HepG2 (cell line): ENCODE data around the gene FARSB. TPM values are rescaled to one million over a fixed set of nuclear protein-coding genes. Genes with fewer than 3 reads are reported as not detected.

ENCODE experiments used
- AGO2 ChIP-seq: fragments of 200-400 bp; formaldehyde crosslinking; optimal IDR thresholded peaks from 2 replicates; pipeline ENCODE3; 2017; ENCODE audit warnings: mild to moderate bottlenecking, low read depth, low read length, moderate library complexity
- DR1 ChIP-seq: sonication (generic); formaldehyde crosslinking; IDR thresholded peaks from 2 replicates; pipeline ENCODE4 v1.8.0; 2021; ENCODE audit warnings: mild to moderate bottlenecking, missing genetic modification reagents, inconsistent platforms
- GTF3A ChIP-seq: sonication (generic); formaldehyde crosslinking; conservative IDR thresholded peaks from 2 replicates; pipeline ENCODE4 v1.4.0; 2020; ENCODE audit warnings: mild to moderate bottlenecking, missing genetic modification reagents
- HNRNPLL ChIP-seq: fragments of 200-400 bp; formaldehyde crosslinking; IDR thresholded peaks from 2 replicates; pipeline ENCODE4 v1.6.1; 2017; ENCODE audit warnings: mild to moderate bottlenecking, low read depth, low read length; ENCODE audit not compliant: poor library complexity, severe bottlenecking
- KLF11 ChIP-seq: IDR thresholded peaks from 2 replicates; pipeline ENCODE4 v1.6.1; 2016; ENCODE audit warnings: missing compliant biosample characterization
- MEIS2 ChIP-seq: sonication (generic); formaldehyde crosslinking; IDR thresholded peaks from 2 replicates; pipeline ENCODE4 v1.9.0; 2021; ENCODE audit warnings: mild to moderate bottlenecking, missing genetic modification reagents
- MXD4 ChIP-seq: IDR thresholded peaks from 2 replicates; pipeline ENCODE4 v1.6.1; 2016; ENCODE audit warnings: mild to moderate bottlenecking, missing biosample characterization, missing genetic modification reagents
- NCOA5 ChIP-seq: sonication (generic); formaldehyde crosslinking; IDR thresholded peaks from 2 replicates; pipeline ENCODE4 v1.4.0; 2020; ENCODE audit warnings: missing genetic modification reagents
- PAX8 ChIP-seq: sonication (generic); formaldehyde crosslinking; IDR thresholded peaks from 2 replicates; pipeline ENCODE4 v1.8.0; 2022; ENCODE audit warnings: mild to moderate bottlenecking, missing genetic modification reagents, borderline replicate concordance
- PHF20 ChIP-seq: sonication (generic); formaldehyde crosslinking; IDR thresholded peaks from 2 replicates; pipeline ENCODE4 v1.5.0; 2020; ENCODE audit warnings: mild to moderate bottlenecking, missing genetic modification reagents
- PLRG1 ChIP-seq: fragments of 450-650 bp; conservative IDR thresholded peaks from 2 replicates; pipeline ENCODE4 v1.6.1; 2016
- ZFAT ChIP-seq: sonication (generic); formaldehyde crosslinking; conservative IDR thresholded peaks from 2 replicates; pipeline ENCODE4 v1.8.1; 2023; ENCODE audit warnings: missing genetic modification reagents, inconsistent platforms
- ZNF224 ChIP-seq: sonication (generic); formaldehyde crosslinking; IDR thresholded peaks from 2 replicates; pipeline ENCODE4 v1.5.0; 2020; ENCODE audit warnings: mild to moderate bottlenecking, missing genetic modification reagents
- ZNF274 ChIP-seq: sonication (generic); formaldehyde crosslinking; IDR thresholded peaks from 2 replicates; pipeline ENCODE4 v1.5.1; 2020; ENCODE audit warnings: mild to moderate bottlenecking, missing genetic modification reagents
- ZNF33A ChIP-seq: sonication (generic); formaldehyde crosslinking; IDR thresholded peaks from 2 replicates; pipeline ENCODE4 v1.5.1; 2020; ENCODE audit warnings: missing genetic modification reagents, mild to moderate bottlenecking, moderate library complexity, borderline replicate concordance
- ZNF703 ChIP-seq: sonication (generic); formaldehyde crosslinking; IDR thresholded peaks from 2 replicates; pipeline ENCODE4 v1.5.1; 2020; ENCODE audit warnings: missing genetic modification reagents, mild to moderate bottlenecking, moderate library complexity, borderline replicate concordance
- ZNF746 ChIP-seq: sonication (generic); formaldehyde crosslinking; IDR thresholded peaks from 2 replicates; pipeline ENCODE4 v1.8.0; 2022; ENCODE audit warnings: mild to moderate bottlenecking, missing genetic modification reagents
- ZSCAN29 ChIP-seq: sonication (generic); formaldehyde crosslinking; conservative IDR thresholded peaks from 2 replicates; pipeline ENCODE4 v1.4.0; 2020; ENCODE audit warnings: mild to moderate bottlenecking, missing genetic modification reagents
- polyA plus RNA-seq, 8 experiments: library from polyadenylated mRNA; depleted of rRNA in 3 of 8; stranded (reverse) in 7 of 8; unstranded in 1 of 8; fragments of >200 nt; fragmentation: Illumina TruSeq in 4 of 8; extraction: Trizol in 4 of 8; gene quantifications; 2 replicates each; pipeline versions ENCODE4 v1.2.1 to v1.2.3, GENCODE V29; 2011 to 2016; ENCODE audit warnings: low read depth in 4 of 8, missing spikeins in 1 of 8, mixed read lengths in 1 of 8; ENCODE audit not compliant: insufficient read depth in 1 of 8
- total RNA-seq, 5 experiments: library from RNA; depleted of rRNA; stranded (reverse); fragments of >200 nt; fragmentation: Illumina TruSeq; extraction: Trizol; gene quantifications; 2 replicates each; pipeline ENCODE4 v1.2.3, GENCODE V29; 2016; ENCODE audit warnings: low read depth in 1 of 5
- TF ChIP-seq, protein P1 (sequence below): sonication (generic); formaldehyde crosslinking; IDR thresholded peaks from 2 replicates; pipeline ENCODE4 v1.4.0; 2020; ENCODE audit warnings: mild to moderate bottlenecking, missing genetic modification reagents
- TF ChIP-seq, protein P2 (sequence below): sonication (generic); formaldehyde crosslinking; IDR thresholded peaks from 2 replicates; pipeline ENCODE4 v1.4.0; 2020; ENCODE audit warnings: missing genetic modification reagents
- TF ChIP-seq, protein P3 (sequence below): sonication (generic); formaldehyde crosslinking; IDR thresholded peaks from 2 replicates; pipeline ENCODE4 v1.5.1; 2020; ENCODE audit warnings: mild to moderate bottlenecking, missing genetic modification reagents, borderline replicate concordance
- TF ChIP-seq, protein P4 (sequence below): IDR thresholded peaks from 2 replicates; pipeline ENCODE4 v1.6.1; 2016; ENCODE audit warnings: low read depth, borderline replicate concordance

FARSB gene
- total and polyA plus RNA-seq, 2 of the 13 experiments (the other 11 are each of a cell fraction or from before 2014, with no cell fraction given), result 23.3 to 45.9 TPM

DNA sequence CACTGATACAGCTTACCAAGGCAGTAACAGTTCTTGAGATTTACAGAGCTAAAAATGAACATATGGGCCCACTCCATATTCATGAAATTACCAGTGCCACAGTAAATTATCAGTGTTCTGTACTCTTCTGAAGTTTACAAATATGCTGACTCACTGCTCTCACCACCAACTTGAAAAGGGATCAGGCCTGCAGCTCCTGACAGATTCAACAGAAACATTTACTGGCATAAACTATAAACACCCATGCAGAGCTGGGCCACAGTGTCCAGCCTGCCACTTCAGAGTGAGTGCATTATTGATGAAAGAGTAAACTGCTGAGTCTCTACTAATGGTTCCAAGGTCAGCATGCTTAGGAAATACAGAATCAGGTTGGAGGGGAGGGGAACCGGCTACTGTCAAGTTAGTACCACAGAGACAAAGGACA lies 83.1 kb downstream of the FARSB start (continued):
- TF ChIP-seq, protein P1, sequence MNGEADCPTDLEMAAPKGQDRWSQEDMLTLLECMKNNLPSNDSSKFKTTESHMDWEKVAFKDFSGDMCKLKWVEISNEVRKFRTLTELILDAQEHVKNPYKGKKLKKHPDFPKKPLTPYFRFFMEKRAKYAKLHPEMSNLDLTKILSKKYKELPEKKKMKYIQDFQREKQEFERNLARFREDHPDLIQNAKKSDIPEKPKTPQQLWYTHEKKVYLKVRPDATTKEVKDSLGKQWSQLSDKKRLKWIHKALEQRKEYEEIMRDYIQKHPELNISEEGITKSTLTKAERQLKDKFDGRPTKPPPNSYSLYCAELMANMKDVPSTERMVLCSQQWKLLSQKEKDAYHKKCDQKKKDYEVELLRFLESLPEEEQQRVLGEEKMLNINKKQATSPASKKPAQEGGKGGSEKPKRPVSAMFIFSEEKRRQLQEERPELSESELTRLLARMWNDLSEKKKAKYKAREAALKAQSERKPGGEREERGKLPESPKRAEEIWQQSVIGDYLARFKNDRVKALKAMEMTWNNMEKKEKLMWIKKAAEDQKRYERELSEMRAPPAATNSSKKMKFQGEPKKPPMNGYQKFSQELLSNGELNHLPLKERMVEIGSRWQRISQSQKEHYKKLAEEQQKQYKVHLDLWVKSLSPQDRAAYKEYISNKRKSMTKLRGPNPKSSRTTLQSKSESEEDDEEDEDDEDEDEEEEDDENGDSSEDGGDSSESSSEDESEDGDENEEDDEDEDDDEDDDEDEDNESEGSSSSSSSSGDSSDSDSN (CRISPR knock-in tag), result no peak
- TF ChIP-seq ZNF274 (CRISPR knock-in tag) (no peak), ZNF224 (CRISPR knock-in tag) (no peak), AGO2 (no peak), ZNF746 (CRISPR knock-in tag) (no peak), MXD4 (no peak), PHF20 (no peak), GTF3A (no peak), ZSCAN29 (CRISPR knock-in tag) (no peak), ZNF33A (CRISPR knock-in tag) (0 out of 2 replicates have a peak, but pooled peaks have one; percentile 36), HNRNPLL (no peak), PAX8 (CRISPR knock-in tag) (no peak), ZFAT (CRISPR knock-in tag) (no peak), DR1 (CRISPR knock-in tag) (no peak), PLRG1 (no peak), NCOA5 (CRISPR knock-in tag) (no peak), MEIS2 (CRISPR knock-in tag) (0 out of 2 replicates have a peak, but pooled peaks have one; percentile 59), KLF11 (CRISPR knock-in tag) (no peak), ZNF703 (CRISPR knock-in tag) (no peak)
- TF ChIP-seq, protein P2, sequence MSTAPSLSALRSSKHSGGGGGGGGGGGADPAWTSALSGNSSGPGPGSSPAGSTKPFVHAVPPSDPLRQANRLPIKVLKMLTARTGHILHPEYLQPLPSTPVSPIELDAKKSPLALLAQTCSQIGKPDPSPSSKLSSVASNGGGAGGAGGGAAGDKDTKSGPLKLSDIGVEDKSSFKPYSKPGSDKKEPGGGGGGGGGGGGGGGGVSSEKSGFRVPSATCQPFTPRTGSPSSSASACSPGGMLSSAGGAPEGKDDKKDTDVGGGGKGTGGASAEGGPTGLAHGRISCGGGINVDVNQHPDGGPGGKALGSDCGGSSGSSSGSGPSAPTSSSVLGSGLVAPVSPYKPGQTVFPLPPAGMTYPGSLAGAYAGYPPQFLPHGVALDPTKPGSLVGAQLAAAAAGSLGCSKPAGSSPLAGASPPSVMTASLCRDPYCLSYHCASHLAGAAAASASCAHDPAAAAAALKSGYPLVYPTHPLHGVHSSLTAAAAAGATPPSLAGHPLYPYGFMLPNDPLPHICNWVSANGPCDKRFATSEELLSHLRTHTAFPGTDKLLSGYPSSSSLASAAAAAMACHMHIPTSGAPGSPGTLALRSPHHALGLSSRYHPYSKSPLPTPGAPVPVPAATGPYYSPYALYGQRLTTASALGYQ (CRISPR knock-in tag), result no peak
- TF ChIP-seq, protein P3, sequence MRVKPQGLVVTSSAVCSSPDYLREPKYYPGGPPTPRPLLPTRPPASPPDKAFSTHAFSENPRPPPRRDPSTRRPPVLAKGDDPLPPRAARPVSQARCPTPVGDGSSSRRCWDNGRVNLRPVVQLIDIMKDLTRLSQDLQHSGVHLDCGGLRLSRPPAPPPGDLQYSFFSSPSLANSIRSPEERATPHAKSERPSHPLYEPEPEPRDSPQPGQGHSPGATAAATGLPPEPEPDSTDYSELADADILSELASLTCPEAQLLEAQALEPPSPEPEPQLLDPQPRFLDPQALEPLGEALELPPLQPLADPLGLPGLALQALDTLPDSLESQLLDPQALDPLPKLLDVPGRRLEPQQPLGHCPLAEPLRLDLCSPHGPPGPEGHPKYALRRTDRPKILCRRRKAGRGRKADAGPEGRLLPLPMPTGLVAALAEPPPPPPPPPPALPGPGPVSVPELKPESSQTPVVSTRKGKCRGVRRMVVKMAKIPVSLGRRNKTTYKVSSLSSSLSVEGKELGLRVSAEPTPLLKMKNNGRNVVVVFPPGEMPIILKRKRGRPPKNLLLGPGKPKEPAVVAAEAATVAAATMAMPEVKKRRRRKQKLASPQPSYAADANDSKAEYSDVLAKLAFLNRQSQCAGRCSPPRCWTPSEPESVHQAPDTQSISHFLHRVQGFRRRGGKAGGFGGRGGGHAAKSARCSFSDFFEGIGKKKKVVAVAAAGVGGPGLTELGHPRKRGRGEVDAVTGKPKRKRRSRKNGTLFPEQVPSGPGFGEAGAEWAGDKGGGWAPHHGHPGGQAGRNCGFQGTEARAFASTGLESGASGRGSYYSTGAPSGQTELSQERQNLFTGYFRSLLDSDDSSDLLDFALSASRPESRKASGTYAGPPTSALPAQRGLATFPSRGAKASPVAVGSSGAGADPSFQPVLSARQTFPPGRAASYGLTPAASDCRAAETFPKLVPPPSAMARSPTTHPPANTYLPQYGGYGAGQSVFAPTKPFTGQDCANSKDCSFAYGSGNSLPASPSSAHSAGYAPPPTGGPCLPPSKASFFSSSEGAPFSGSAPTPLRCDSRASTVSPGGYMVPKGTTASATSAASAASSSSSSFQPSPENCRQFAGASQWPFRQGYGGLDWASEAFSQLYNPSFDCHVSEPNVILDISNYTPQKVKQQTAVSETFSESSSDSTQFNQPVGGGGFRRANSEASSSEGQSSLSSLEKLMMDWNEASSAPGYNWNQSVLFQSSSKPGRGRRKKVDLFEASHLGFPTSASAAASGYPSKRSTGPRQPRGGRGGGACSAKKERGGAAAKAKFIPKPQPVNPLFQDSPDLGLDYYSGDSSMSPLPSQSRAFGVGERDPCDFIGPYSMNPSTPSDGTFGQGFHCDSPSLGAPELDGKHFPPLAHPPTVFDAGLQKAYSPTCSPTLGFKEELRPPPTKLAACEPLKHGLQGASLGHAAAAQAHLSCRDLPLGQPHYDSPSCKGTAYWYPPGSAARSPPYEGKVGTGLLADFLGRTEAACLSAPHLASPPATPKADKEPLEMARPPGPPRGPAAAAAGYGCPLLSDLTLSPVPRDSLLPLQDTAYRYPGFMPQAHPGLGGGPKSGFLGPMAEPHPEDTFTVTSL (CRISPR knock-in tag), result peak; percentile 75; the same call in 1 of the 2 replicates
- TF ChIP-seq, protein P4, sequence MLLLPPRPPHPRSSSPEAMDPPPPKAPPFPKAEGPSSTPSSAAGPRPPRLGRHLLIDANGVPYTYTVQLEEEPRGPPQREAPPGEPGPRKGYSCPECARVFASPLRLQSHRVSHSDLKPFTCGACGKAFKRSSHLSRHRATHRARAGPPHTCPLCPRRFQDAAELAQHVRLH (CRISPR knock-in tag), result no peak; the same call in 1 of the 2 replicates
